GM12878 (cell line): ENCODE results near the gene CYREN. TPM values are rescaled to one million over a fixed set of nuclear protein-coding genes. Genes with fewer than 3 reads are reported as not detected.

Experiments
- ATAC-seq: fragments of 200-7000 bp; cut with Tn5 transposase; 3 replicates; pipeline ENCODE4 v1.9.1; 2020; ENCODE audit warnings: mild to moderate bottlenecking, moderate library complexity
- BruUV-seq: library from RNA; stranded (reverse); fragments of 400-500 nt; replicated peaks from 2 replicates; lab custom pipeline; 2021; lab: Mats Ljungman, UMichigan
- CTCF ChIA-PET: fragments of 300-600 bp; sonication (Branson Sonifier 250); formaldehyde crosslinking; extraction: SDS; loops from one replicate; lab custom pipeline; 2021; ENCODE audit warnings: inconsistent platforms; lab: Yijun Ruan, JAX
- POLR2A ChIA-PET: fragments of 350-600 bp; formaldehyde crosslinking; extraction: SDS; loops from one replicate; lab custom pipeline; 2021; ENCODE audit warnings: inconsistent platforms; lab: Charles Lee
- RAD21 ChIA-PET: fragments of 300-600 bp; sonication (Branson Sonifier 250); formaldehyde crosslinking; loops from one replicate; lab custom pipeline; 2023; ENCODE audit warnings: antibody characterized with exemption; ENCODE audit not compliant: unreplicated experiment; lab: Charles Lee
- SMC1A ChIA-PET: fragments of 300-600 bp; sonication (Branson Sonifier 250); formaldehyde crosslinking; loops from one replicate; lab custom pipeline; 2023; ENCODE audit not compliant: unreplicated experiment, uncharacterized antibody; lab: Charles Lee
- DNase-seq: peaks from one replicate; pipeline ENCODE4 v3.0.0-alpha.2; 2011; ENCODE audit warnings: low read depth, low spot score
- FAIRE-seq: peaks from 3 replicates; lab custom pipeline; 2011; peaks lifted over from hg19 to GRCh38; lab: Jason Lieb, UNC
- H2AFZ ChIP-seq: 2 replicates; pipeline ENCODE4 v1.6.0; 2011; ENCODE audit warnings: low read depth, low read length, control low read depth; ENCODE audit not compliant: control insufficient read depth
- H3K27ac ChIP-seq: 2 replicates; pipeline ENCODE4 v1.5.1; 2011; ENCODE audit warnings: control low read depth; ENCODE audit not compliant: control insufficient read depth, insufficient read depth
- H3K27me3 ChIP-seq, 2 experiments: replicated peaks in 1 of 2; 2 replicates each; pipeline versions ENCODE4 v1.6.0 to v1.6.1; 2011; ENCODE audit warnings: low read length in 1 of 2; ENCODE audit not compliant: control insufficient read depth in 2 of 2, insufficient read depth in 2 of 2
- H3K36me3 ChIP-seq, 2 experiments: 2 replicates each; pipeline ENCODE4 v1.5.1; 2011; ENCODE audit warnings: low read length in 1 of 2; ENCODE audit not compliant: control insufficient read depth in 2 of 2, insufficient read depth in 2 of 2
- H3K4me1 ChIP-seq: 2 replicates; pipeline ENCODE4 v1.6.1; 2011; ENCODE audit warnings: mild to moderate bottlenecking, low read length, moderate library complexity, mixed read lengths; ENCODE audit not compliant: control insufficient read depth, insufficient read depth
- H3K4me2 ChIP-seq: 2 replicates; pipeline ENCODE4 v1.6.0; 2011; ENCODE audit warnings: control low read depth; ENCODE audit not compliant: control insufficient read depth, insufficient read depth
- H3K4me3 ChIP-seq: fragments of 200-600 bp; sonication (generic); 2 replicates; pipeline ENCODE4 v1.5.1; 2016
- H3K79me2 ChIP-seq: 2 replicates; pipeline ENCODE4 v1.6.0; 2011; ENCODE audit warnings: low read length; ENCODE audit not compliant: control insufficient read depth, insufficient read depth
- H3K9ac ChIP-seq: 2 replicates; pipeline ENCODE4 v1.8.0; 2011; ENCODE audit warnings: low read length, control low read depth, mixed read lengths; ENCODE audit not compliant: control insufficient read depth, insufficient read depth
- H3K9me3 ChIP-seq: replicated peaks from 3 replicates; pipeline ENCODE4 v1.5.1; 2011; ENCODE audit warnings: mild to moderate bottlenecking, low read length; ENCODE audit not compliant: control insufficient read depth, insufficient read depth
- H4K20me1 ChIP-seq: 2 replicates; pipeline ENCODE4 v1.6.0; 2011; ENCODE audit not compliant: control insufficient read depth, insufficient read depth
- BMI1 ChIP-seq: fragments of 450-650 bp; IDR thresholded peaks from 2 replicates; pipeline ENCODE4 v1.6.1; 2016; ENCODE audit warnings: mild to moderate bottlenecking, moderate library complexity, borderline replicate concordance
- EP300 ChIP-seq, 2 experiments: fragments of 150-350 bp in 1 of 2; IDR thresholded peaks; 2 replicates each; pipeline ENCODE4 v1.6.1; 2011 to 2012; ENCODE audit warnings: low read depth in 2 of 2, low read length in 2 of 2, borderline replicate concordance in 1 of 2, improper control_type of control experiment in 1 of 2, inconsistent platforms in 1 of 2; ENCODE audit not compliant: control insufficient read depth in 1 of 2
- ESRRA ChIP-seq: IDR thresholded peaks from 2 replicates; pipeline ENCODE4 v1.6.1; 2012; ENCODE audit warnings: mild to moderate bottlenecking, low read length, improper control_type of control experiment
- HCFC1 ChIP-seq: fragments of 150-350 bp; IDR thresholded peaks from 2 replicates; pipeline ENCODE4 v1.6.1; 2014; ENCODE audit warnings: low read length
- KLF5 ChIP-seq: fragments of 450-650 bp; IDR thresholded peaks from 2 replicates; pipeline ENCODE4 v1.6.1; 2014; ENCODE audit warnings: mild to moderate bottlenecking; ENCODE audit not compliant: partially characterized antibody
- RUNX3 ChIP-seq: IDR thresholded peaks from 2 replicates; pipeline ENCODE4 v1.6.1; 2012; ENCODE audit warnings: low read length, inconsistent platforms
- SIN3A ChIP-seq: IDR thresholded peaks from 2 replicates; pipeline ENCODE4 v1.6.1; 2012; ENCODE audit warnings: low read depth, low read length, improper control_type of control experiment
- STAT1 ChIP-seq: fragments of 450-650 bp; conservative IDR thresholded peaks from 2 replicates; pipeline ENCODE4 v1.6.1; 2014; ENCODE audit warnings: antibody characterized with exemption, mild to moderate bottlenecking
- ZSCAN29 ChIP-seq: fragments of 450-650 bp; IDR thresholded peaks from 2 replicates; pipeline ENCODE4 v1.6.1; 2017; ENCODE audit warnings: mild to moderate bottlenecking, moderate library complexity
- WGBS: methylation state at CpG from one replicate; pipeline ENCODE4 v1.1.6; 2016; ENCODE audit warnings: low lambda C conversion rate; ENCODE audit not compliant: insufficient replicate concordance, insufficient coverage; ENCODE audit errors: missing lambda C conversion rate; 5-methylcytosine and 5-hydroxymethylcytosine counted together
- in situ Hi-C: fragments of 300-500 bp; cut with MboI; formaldehyde crosslinking; loops from 9 replicates; pipeline ENCODE4 v1.14.3; 2018; ENCODE audit warnings: mixed read lengths
- intact Hi-C: fragments of 100-400 bp; cut with micrococcal nuclease; formaldehyde crosslinking; loops from one replicate; pipeline ENCODE4 v1.14.2; 2022; ENCODE audit not compliant: unreplicated experiment
- polyA plus RNA-seq, 11 experiments: library from polyadenylated mRNA; depleted of rRNA in 4 of 11; unstranded in 6 of 11; stranded (reverse) in 5 of 11; fragments of >200 nt; fragmentation: Nextera tagmentation in 4 of 11; fragmentation: Illumina TruSeq in 1 of 11; extraction: Ambion mirVana in 4 of 11; extraction: Trizol in 1 of 11; gene quantifications; 1 replicate in 1 of 11; 2 replicates in 10 of 11; pipeline versions ENCODE4 v1.2.1 to v1.2.3, GENCODE V29; 2011 to 2016; ENCODE audit warnings: inconsistent platforms in 2 of 11, missing spikeins in 2 of 11, low read depth in 1 of 11
- total RNA-seq, 4 experiments: library from RNA; depleted of rRNA in 3 of 4; stranded (reverse); fragments of >200 nt in 3 of 4; fragmentation: Illumina TruSeq in 1 of 4; extraction: Trizol in 1 of 4; gene quantifications; 2 replicates each; pipeline versions ENCODE4 v1.2.1 to v1.2.3, GENCODE V29; 2013 to 2021
- TF ChIP-seq, protein P1 (sequence below): fragments of 450-650 bp; IDR thresholded peaks from 2 replicates; pipeline ENCODE4 v1.6.1; 2017; ENCODE audit warnings: mild to moderate bottlenecking, moderate library complexity
- TF ChIP-seq, protein P2 (sequence below): fragments of 450-650 bp; IDR thresholded peaks from 2 replicates; pipeline ENCODE4 v1.6.1; 2017; ENCODE audit warnings: mild to moderate bottlenecking
- TF ChIP-seq, protein P3 (sequence below): IDR thresholded peaks from 2 replicates; pipeline ENCODE4 v1.6.1; 2012; ENCODE audit warnings: improper control_type of control experiment, low read depth, low read length; ENCODE audit not compliant: insufficient replicate concordance

Gene CYREN
- total and polyA plus RNA-seq, 10 of the 15 experiments (the other 5 are each of a cell fraction or from before 2014, with no cell fraction given): 8.7 to 64.3 (median 55.7) TPM

DNA sequence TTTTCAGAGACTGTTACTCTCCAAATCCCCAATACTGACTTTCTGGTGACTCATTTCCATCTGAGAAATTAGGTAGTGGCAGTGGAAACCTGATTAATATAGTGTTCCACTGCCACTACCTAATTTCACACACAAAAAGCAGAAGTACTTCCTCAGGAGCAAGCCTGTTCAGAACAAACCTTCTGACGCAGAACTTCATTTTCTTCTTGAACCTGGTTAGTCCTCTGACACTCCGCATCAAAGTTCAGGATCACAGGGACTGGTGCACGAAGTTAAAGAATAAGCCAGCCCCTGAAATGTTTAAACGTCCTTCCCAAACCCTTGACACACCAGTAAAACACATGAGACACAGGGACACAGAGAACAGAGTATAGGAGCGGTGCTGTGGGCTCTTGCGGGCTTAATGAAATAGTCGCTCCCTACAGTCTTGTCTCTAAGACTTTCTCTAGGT is 36.5 kb upstream of the CYREN start:
- Histone ChIP-seq H3K79me2 (peaks cover 77% of the 10 kb centered on the region), H3K27me3 (no peaks in the 10 kb centered on the region), H3K4me1 (peaks cover 44% of the 10 kb centered on the region), H3K36me3 (peaks cover 3 to 27% of the 10 kb centered on the region in 2 experiments; a peak in 2 of 4 replicates), H3K9me3 (no peaks in the 10 kb centered on the region), H3K9ac (peak overlapping the region; percentile 71), H3K27ac (peak overlapping the region; percentile 92), H4K20me1 (no peaks in the 10 kb centered on the region), H3K4me3 (peak overlapping the region; percentile 99), H2AFZ (no peak overlapping the region), H3K4me2 (peak overlapping the region; percentile 99)
- POLR2A ChIA-PET: interaction anchor here (0.8 to 10.8 kb wide), 11 partner anchors 9 to 219 kb away, joined by 3 to 299 read pairs (median 6); partner anchors contain the start of gene CYREN
- ATAC-seq (peak; percentile 44), DNase-seq (peak; percentile 72), FAIRE-seq (peak; percentile 74)
- 42% methylated on average over 7 of the region's 7 CpGs for WGBS
- BruUV-seq: no TSS peak
- RAD21 ChIA-PET: interaction anchor here (0.7 to 11.2 kb wide), 11 partner anchors 17 to 219 kb away, joined by 3 to 230 read pairs (median 8); partner anchors contain the start of genes AGBL3, CYREN and TMEM140
- in situ Hi-C loops (no loop called here), intact Hi-C loops (loop anchor here (1.0 kb wide), 2 partner anchors 19 to 36 kb away; no protein-coding TSS in a partner anchor)
- SMC1A ChIA-PET: interaction anchor here (0.7 to 10.8 kb wide), 14 partner anchors 9 to 220 kb away, joined by 3 to 251 read pairs (median 4); partner anchors contain the start of genes AGBL3, CYREN and TMEM140
- CTCF ChIA-PET: interaction anchor here (0.6 to 10.4 kb wide), 7 partner anchors 8 to 220 kb away, joined by 3 to 109 read pairs (median 6); partner anchors contain the start of genes AGBL3 and CYREN
- no peak for TF ChIP-seq ZSCAN29
- TF ChIP-seq, protein P1, sequence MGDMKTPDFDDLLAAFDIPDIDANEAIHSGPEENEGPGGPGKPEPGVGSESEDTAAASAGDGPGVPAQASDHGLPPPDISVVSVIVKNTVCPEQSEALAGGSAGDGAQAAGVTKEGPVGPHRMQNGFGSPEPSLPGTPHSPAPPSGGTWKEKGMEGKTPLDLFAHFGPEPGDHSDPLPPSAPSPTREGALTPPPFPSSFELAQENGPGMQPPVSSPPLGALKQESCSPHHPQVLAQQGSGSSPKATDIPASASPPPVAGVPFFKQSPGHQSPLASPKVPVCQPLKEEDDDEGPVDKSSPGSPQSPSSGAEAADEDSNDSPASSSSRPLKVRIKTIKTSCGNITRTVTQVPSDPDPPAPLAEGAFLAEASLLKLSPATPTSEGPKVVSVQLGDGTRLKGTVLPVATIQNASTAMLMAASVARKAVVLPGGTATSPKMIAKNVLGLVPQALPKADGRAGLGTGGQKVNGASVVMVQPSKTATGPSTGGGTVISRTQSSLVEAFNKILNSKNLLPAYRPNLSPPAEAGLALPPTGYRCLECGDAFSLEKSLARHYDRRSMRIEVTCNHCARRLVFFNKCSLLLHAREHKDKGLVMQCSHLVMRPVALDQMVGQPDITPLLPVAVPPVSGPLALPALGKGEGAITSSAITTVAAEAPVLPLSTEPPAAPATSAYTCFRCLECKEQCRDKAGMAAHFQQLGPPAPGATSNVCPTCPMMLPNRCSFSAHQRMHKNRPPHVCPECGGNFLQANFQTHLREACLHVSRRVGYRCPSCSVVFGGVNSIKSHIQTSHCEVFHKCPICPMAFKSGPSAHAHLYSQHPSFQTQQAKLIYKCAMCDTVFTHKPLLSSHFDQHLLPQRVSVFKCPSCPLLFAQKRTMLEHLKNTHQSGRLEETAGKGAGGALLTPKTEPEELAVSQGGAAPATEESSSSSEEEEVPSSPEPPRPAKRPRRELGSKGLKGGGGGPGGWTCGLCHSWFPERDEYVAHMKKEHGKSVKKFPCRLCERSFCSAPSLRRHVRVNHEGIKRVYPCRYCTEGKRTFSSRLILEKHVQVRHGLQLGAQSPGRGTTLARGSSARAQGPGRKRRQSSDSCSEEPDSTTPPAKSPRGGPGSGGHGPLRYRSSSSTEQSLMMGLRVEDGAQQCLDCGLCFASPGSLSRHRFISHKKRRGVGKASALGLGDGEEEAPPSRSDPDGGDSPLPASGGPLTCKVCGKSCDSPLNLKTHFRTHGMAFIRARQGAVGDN: peak; percentile 82; the same call in 1 of the 2 replicates
- no peak for TF ChIP-seq STAT1
- TF ChIP-seq, protein P2, sequence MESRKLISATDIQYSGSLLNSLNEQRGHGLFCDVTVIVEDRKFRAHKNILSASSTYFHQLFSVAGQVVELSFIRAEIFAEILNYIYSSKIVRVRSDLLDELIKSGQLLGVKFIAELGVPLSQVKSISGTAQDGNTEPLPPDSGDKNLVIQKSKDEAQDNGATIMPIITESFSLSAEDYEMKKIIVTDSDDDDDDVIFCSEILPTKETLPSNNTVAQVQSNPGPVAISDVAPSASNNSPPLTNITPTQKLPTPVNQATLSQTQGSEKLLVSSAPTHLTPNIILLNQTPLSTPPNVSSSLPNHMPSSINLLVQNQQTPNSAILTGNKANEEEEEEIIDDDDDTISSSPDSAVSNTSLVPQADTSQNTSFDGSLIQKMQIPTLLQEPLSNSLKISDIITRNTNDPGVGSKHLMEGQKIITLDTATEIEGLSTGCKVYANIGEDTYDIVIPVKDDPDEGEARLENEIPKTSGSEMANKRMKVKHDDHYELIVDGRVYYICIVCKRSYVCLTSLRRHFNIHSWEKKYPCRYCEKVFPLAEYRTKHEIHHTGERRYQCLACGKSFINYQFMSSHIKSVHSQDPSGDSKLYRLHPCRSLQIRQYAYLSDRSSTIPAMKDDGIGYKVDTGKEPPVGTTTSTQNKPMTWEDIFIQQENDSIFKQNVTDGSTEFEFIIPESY: no peak
- TF ChIP-seq, protein P3, sequence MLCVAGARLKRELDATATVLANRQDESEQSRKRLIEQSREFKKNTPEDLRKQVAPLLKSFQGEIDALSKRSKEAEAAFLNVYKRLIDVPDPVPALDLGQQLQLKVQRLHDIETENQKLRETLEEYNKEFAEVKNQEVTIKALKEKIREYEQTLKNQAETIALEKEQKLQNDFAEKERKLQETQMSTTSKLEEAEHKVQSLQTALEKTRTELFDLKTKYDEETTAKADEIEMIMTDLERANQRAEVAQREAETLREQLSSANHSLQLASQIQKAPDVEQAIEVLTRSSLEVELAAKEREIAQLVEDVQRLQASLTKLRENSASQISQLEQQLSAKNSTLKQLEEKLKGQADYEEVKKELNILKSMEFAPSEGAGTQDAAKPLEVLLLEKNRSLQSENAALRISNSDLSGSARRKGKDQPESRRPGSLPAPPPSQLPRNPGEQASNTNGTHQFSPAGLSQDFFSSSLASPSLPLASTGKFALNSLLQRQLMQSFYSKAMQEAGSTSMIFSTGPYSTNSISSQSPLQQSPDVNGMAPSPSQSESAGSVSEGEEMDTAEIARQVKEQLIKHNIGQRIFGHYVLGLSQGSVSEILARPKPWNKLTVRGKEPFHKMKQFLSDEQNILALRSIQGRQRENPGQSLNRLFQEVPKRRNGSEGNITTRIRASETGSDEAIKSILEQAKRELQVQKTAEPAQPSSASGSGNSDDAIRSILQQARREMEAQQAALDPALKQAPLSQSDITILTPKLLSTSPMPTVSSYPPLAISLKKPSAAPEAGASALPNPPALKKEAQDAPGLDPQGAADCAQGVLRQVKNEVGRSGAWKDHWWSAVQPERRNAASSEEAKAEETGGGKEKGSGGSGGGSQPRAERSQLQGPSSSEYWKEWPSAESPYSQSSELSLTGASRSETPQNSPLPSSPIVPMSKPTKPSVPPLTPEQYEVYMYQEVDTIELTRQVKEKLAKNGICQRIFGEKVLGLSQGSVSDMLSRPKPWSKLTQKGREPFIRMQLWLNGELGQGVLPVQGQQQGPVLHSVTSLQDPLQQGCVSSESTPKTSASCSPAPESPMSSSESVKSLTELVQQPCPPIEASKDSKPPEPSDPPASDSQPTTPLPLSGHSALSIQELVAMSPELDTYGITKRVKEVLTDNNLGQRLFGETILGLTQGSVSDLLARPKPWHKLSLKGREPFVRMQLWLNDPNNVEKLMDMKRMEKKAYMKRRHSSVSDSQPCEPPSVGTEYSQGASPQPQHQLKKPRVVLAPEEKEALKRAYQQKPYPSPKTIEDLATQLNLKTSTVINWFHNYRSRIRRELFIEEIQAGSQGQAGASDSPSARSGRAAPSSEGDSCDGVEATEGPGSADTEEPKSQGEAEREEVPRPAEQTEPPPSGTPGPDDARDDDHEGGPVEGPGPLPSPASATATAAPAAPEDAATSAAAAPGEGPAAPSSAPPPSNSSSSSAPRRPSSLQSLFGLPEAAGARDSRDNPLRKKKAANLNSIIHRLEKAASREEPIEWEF: no peak
- no peak for TF ChIP-seq KLF5
- TF ChIP-seq SIN3A: no peak
- peak; percentile 58; the same call in 1 of the 2 replicates for TF ChIP-seq RUNX3
- TF ChIP-seq ESRRA: no peak
- TF ChIP-seq EP300 (IDR thresholded peaks at IDR 0.05; ENCODE audit: borderline replicate concordance in 1 of 2, control insufficient read depth in 1 of 2, low read depth in 2 of 2, low read length in 2 of 2): peak in 1 of 2 experiments; percentile 84; a peak in 2 of 4 replicates
- no peak for TF ChIP-seq HCFC1
- TF ChIP-seq BMI1: peak; percentile 65; the same call in 1 of the 2 replicates
